ENCODE results near the gene TM7SF2.

Gene TM7SF2

GRCh38 chr11:65067446-65067845 is 44.2 kb upstream of the TM7SF2 start:
- TF ChIP-seq CTCF (IDR thresholded peaks at IDR 0.05; ENCODE audit: low read depth, low read length), result no peak
- Histone ChIP-seq H3K36me3 (no peaks in the 10 kb centered on the region), H3K27me3 (no peaks in the 10 kb centered on the region), H3K4me1 (no peaks in the 10 kb centered on the region), H3K4me3 (ENCODE audit: low read depth, low read length) (no peak overlapping the region), H3K9me3 (no peaks in the 10 kb centered on the region)
- DNase-seq, result no peak

- TF ChIP-seq CTCF (IDR thresholded peaks at IDR 0.05; ENCODE audit: low read depth, low read length), result no peak
- H3K36me3 ChIP-seq, result no peaks in the 10 kb centered on the region
- H3K4me1 ChIP-seq, result no peaks in the 10 kb centered on the region
- H3K4me3 ChIP-seq (ENCODE audit: low read depth, low read length), result no peak overlapping the region
- H3K27me3 ChIP-seq, result no peaks in the 10 kb centered on the region
- DNase-seq, result no peak
- H3K9me3 ChIP-seq, result no peaks in the 10 kb centered on the region
These were observed 42.5 kb upstream of the TM7SF2 start for GRCh38 chr11:65069217-65069616.

GRCh38 chr11:65071907-65072630 is 39.6 kb upstream of the TM7SF2 start:
- no peak overlapping the region for H3K4me3 ChIP-seq (ENCODE audit: low read depth, low read length)
- DNase-seq, result no peak
- no peaks in the 10 kb centered on the region for H3K27me3 ChIP-seq
- H3K4me1 ChIP-seq, result no peaks in the 10 kb centered on the region
- no peaks in the 10 kb centered on the region for H3K36me3 ChIP-seq
- no peak for TF ChIP-seq CTCF (IDR thresholded peaks at IDR 0.05; ENCODE audit: low read depth, low read length)
- no peaks in the 10 kb centered on the region for H3K9me3 ChIP-seq

GRCh38 chr11:65072631-65072966 is 39.1 kb upstream of the TM7SF2 start:
- Histone ChIP-seq H3K36me3 (no peaks in the 10 kb centered on the region), H3K9me3 (no peaks in the 10 kb centered on the region), H3K27me3 (no peaks in the 10 kb centered on the region), H3K4me1 (no peaks in the 10 kb centered on the region), H3K4me3 (ENCODE audit: low read depth, low read length) (no peak overlapping the region)
- TF ChIP-seq CTCF (IDR thresholded peaks at IDR 0.05; ENCODE audit: low read depth, low read length), result no peak
- DNase-seq, result no peak

GRCh38 chr11:65077451-65077850 is 34.2 kb upstream of the TM7SF2 start:
- H3K4me1 ChIP-seq, result no peaks in the 10 kb centered on the region
- no peak for TF ChIP-seq CTCF (IDR thresholded peaks at IDR 0.05; ENCODE audit: low read depth, low read length)
- H3K4me3 ChIP-seq (ENCODE audit: low read depth, low read length), result no peak overlapping the region
- no peaks in the 10 kb centered on the region for H3K27me3 ChIP-seq
- no peaks in the 10 kb centered on the region for H3K9me3 ChIP-seq
- no peak for DNase-seq
- peaks cover 3% of the 10 kb centered on the region; the same call in 1 of the 2 replicates for H3K36me3 ChIP-seq

- Histone ChIP-seq H3K4me1 (no peaks in the 10 kb centered on the region), H3K27me3 (no peaks in the 10 kb centered on the region), H3K4me3 (ENCODE audit: low read depth, low read length) (no peak overlapping the region), H3K36me3 (peaks cover 3% of the 10 kb centered on the region; the same call in 1 of the 2 replicates), H3K9me3 (no peaks in the 10 kb centered on the region)
- DNase-seq, result peak; percentile 54
- TF ChIP-seq CTCF (IDR thresholded peaks at IDR 0.05; ENCODE audit: low read depth, low read length), result peak; percentile 61
These were observed 33.5 kb upstream of the TM7SF2 start for GRCh38 chr11:65078151-65078550.
